Activated naive CD8-positive, alpha-beta T cell treated with anti-CD3 and anti-CD28 coated beads, Interleukin-2, amount 50 U/mL, for 16 hours (primary cell): ENCODE measurements around the gene TIMP1.
"Not testable (repeated sequence)": the region's sequence is repeated elsewhere in the genome, so short reads cannot be mapped to it uniquely, and the experiment has no call there.

Experiments
- DNase-seq: peaks from one replicate; pipeline ENCODE4 v3.0.0-alpha.2; 2020; ENCODE audit warnings: low read depth, low spot score

TIMP1 gene

GRCh38 chrX:47603125-47603524 is 20.9 kb downstream of the TIMP1 start:
- not testable (repeated sequence) for DNase-seq

- DNase-seq, result no peak
Measured at GRCh38 chrX:47605024-47605423, 22.8 kb downstream of the TIMP1 start.

GRCh38 chrX:47607091-47607490 is 24.9 kb downstream of the TIMP1 start:
- DNase-seq, result no peak

- DNase-seq, result no peak
Measured at GRCh38 chrX:47608130-47608810, 26.0 kb downstream of the TIMP1 start.

- no peak for DNase-seq
Measured at GRCh38 chrX:47610511-47610910, 28.3 kb downstream of the TIMP1 start.

- DNase-seq, result no peak
Measured at GRCh38 chrX:47611489-47611888, 29.3 kb downstream of the TIMP1 start.

GRCh38 chrX:47611926-47612325 is 29.7 kb downstream of the TIMP1 start:
- no peak for DNase-seq

- DNase-seq, result no peak
Measured at GRCh38 chrX:47612418-47612817, 30.2 kb downstream of the TIMP1 start.

- no peak for DNase-seq
Measured at GRCh38 chrX:47613082-47613481, 30.8 kb downstream of the TIMP1 start.

GRCh38 chrX:47614618-47615017 is 32.4 kb downstream of the TIMP1 start:
- no peak for DNase-seq

- DNase-seq, result no peak
Measured at GRCh38 chrX:47618923-47619485, 36.8 kb downstream of the TIMP1 start.

GRCh38 chrX:47619486-47620302 is 37.5 kb downstream of the TIMP1 start, which contains the start of gene SYN1:
Gene SYN1, minus strand, starts transcription at chrX:47619857. Its CDS starts 129 bp downstream, at chrX:47619728.
- peak; percentile 49 for DNase-seq

GRCh38 chrX:47620303-47620685 is 38.1 kb downstream of the TIMP1 start:
- DNase-seq, result no peak

GRCh38 chrX:47621851-47622250 is 39.6 kb downstream of the TIMP1 start:
- no peak for DNase-seq

- DNase-seq, result no peak
Measured at GRCh38 chrX:47623540-47624027, 41.3 kb downstream of the TIMP1 start.

GRCh38 chrX:47625365-47625764 is 43.1 kb downstream of the TIMP1 start:
- no peak for DNase-seq

- DNase-seq, result no peak
Measured at GRCh38 chrX:47628982-47629381, 46.7 kb downstream of the TIMP1 start.

GRCh38 chrX:47629419-47630200 is 47.4 kb downstream of the TIMP1 start, which contains the start of gene CFP:
Gene CFP, minus strand, starts transcription at chrX:47629930. Its CDS starts 86 bp downstream, at chrX:47629844.
- DNase-seq, result no peak

GRCh38 chrX:47631676-47632075 is 49.4 kb downstream of the TIMP1 start:
- DNase-seq, result no peak

- no peak for DNase-seq
Measured at GRCh38 chrX:47632666-47633065, 50.4 kb downstream of the TIMP1 start.
